NT2/D1 (cell line): ENCODE data around the gene FOXS1.

Experiments used
- SUZ12 ChIP-seq: IDR thresholded peaks from 2 replicates; pipeline ENCODE4 v1.6.1; 2011; ENCODE audit not compliant: insufficient read length, insufficient read depth; ENCODE audit errors: extremely low read depth
- YY1 ChIP-seq: IDR thresholded peaks from 2 replicates; pipeline ENCODE4 v1.6.1; 2011; ENCODE audit not compliant: insufficient read length, insufficient read depth

- no peak for TF ChIP-seq SUZ12
- TF ChIP-seq YY1, result no peak
Measured at GRCh38 chr20:31803552-31804291, 41.7 kb downstream of the FOXS1 start.
